ENCODE results near the gene INAFM2.

The INAFM2 gene

DNA sequence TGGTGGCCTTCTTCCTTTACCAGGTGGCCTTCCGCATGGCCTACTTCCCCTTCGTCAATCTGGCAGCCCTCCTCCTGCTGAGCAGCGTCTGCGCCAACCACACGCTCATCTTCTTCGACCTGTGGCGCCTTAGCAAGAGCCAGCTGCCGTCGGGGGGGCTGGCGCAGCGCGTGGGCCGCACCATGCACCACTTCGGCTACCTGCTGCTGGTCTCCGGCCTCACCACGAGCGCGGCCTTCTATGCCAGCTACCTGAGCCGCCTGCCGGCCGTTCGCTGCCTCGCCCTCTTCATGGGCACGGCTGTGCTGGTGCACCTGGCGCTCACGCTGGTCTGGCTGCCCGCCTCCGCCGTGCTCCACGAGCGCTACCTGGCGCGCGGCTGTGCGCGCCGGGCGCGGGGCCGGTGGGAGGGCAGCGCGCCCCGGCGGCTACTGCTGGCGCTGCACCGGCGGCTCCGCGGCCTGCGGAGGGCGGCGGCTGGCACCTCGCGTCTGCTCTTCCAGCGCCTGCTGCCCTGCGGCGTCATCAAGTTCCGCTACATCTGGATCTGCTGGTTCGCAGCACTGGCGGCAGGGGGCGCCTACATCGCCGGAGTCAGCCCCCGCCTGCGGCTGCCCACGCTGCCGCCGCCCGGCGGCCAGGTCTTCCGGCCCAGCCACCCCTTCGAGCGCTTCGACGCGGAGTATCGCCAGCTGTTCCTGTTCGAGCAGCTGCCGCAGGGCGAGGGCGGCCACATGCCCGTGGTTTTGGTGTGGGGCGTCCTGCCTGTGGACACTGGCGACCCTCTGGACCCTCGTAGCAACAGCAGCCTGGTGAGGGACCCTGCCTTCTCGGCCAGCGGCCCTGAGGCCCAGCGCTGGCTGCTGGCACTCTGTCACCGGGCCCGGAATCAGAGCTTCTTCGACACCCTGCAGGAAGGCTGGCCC is 44.5 kb downstream of the INAFM2 start:
- H3K9ac ChIP-seq (ENCODE audit: low read depth, low read length): peak overlapping the region; percentile 17; the same call in 1 of the 2 replicates
- peaks cover 9% of the 10 kb centered on the region for H3K4me1 ChIP-seq (ENCODE audit: insufficient read depth, low read length)
- no peaks in the 10 kb centered on the region; the same call in 1 of the 2 replicates for H3K9me3 ChIP-seq (ENCODE audit: control insufficient read depth, insufficient read depth, low read length)
- no peaks in the 10 kb centered on the region for H3K36me3 ChIP-seq (ENCODE audit: insufficient read depth, low read length)

DNA sequence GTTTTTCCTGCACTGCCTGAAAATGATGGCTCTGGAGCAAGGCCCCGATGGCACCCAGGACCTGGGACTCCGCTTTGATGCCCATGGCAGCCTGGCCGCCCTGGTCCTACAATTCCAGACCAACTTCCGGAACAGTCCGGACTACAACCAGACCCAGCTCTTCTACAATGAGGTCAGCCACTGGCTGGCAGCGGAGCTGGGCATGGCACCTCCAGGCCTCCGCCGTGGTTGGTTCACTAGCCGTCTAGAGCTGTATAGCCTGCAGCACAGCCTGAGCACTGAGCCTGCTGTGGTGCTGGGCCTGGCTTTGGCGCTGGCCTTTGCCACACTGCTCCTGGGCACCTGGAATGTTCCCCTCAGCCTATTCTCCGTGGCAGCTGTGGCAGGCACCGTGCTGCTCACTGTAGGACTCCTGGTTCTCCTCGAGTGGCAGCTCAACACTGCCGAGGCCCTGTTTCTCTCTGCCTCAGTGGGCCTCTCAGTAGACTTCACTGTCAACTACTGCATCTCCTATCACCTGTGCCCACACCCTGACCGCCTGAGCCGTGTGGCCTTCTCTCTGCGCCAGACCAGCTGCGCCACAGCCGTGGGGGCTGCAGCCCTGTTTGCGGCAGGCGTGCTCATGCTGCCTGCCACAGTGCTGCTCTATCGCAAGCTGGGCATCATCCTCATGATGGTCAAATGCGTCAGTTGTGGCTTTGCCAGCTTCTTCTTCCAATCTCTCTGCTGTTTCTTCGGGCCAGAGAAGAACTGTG is 45.4 kb downstream of the INAFM2 start:
- Histone ChIP-seq H3K9ac (ENCODE audit: low read depth, low read length) (no peak overlapping the region), H3K4me1 (ENCODE audit: insufficient read depth, low read length) (peaks cover 9% of the 10 kb centered on the region), H3K9me3 (ENCODE audit: control insufficient read depth, insufficient read depth, low read length) (no peaks in the 10 kb centered on the region; the same call in 1 of the 2 replicates)

DNA sequence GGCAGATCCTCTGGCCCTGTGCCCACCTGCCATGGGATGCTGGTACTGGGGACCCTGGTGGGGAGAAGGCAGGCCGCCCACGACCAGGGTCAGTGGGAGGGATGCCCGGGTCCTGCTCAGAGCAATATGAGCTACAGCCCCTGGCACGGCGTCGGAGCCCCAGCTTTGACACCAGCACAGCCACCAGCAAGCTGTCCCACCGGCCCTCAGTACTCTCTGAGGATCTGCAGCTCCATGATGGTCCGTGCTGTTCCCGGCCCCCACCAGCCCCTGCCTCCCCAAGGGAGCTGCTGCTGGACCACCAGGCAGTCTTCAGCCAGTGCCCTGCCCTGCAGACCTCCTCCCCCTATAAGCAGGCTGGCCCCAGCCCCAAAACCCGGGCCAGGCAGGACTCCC is 46.0 kb downstream of the INAFM2 start:
- peaks cover 9% of the 10 kb centered on the region for H3K4me1 ChIP-seq (ENCODE audit: insufficient read depth, low read length)
- no peaks in the 10 kb centered on the region for H3K36me3 ChIP-seq (ENCODE audit: insufficient read depth, low read length)
- H3K9ac ChIP-seq (ENCODE audit: low read depth, low read length): no peak overlapping the region
- no peaks in the 10 kb centered on the region; the same call in 1 of the 2 replicates for H3K9me3 ChIP-seq (ENCODE audit: control insufficient read depth, insufficient read depth, low read length)

More for the DNA sequence above, 45.4 kb downstream of the INAFM2 start:
- no peaks in the 10 kb centered on the region for H3K36me3 ChIP-seq (ENCODE audit: insufficient read depth, low read length)

GRCh38 chr15:40369971-40370370 is 46.5 kb downstream of the INAFM2 start:
- no peaks in the 10 kb centered on the region for H3K36me3 ChIP-seq (ENCODE audit: insufficient read depth, low read length)
- no peak overlapping the region for H3K9ac ChIP-seq (ENCODE audit: low read depth, low read length)
- no peaks in the 10 kb centered on the region; the same call in 1 of the 2 replicates for H3K9me3 ChIP-seq (ENCODE audit: control insufficient read depth, insufficient read depth, low read length)
- H3K4me1 ChIP-seq (ENCODE audit: insufficient read depth, low read length): peaks cover 9% of the 10 kb centered on the region

DNA sequence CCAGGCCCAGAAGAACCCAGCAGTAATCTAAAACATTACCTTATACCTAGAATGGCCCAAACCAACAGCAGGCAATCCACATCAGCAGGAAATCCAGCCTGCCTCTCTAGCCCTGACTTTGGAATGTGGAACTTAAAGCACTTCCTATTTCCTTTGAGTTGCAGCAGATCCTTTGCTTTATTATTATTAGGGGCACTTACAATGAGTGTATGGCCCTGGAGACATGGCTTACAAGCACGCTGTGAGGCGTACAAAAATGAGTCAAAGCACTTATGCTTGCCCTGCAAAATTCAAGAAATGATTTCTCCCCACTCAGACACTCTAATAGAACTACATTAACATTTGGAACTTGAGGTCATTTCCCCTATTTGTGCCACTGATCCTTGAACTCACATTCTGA is 49.5 kb downstream of the INAFM2 start:
- Histone ChIP-seq H3K9me3 (ENCODE audit: control insufficient read depth, insufficient read depth, low read length) (no peaks in the 10 kb centered on the region; the same call in 1 of the 2 replicates), H3K9ac (ENCODE audit: low read depth, low read length) (no peak overlapping the region), H3K4me1 (ENCODE audit: insufficient read depth, low read length) (peaks cover 9% of the 10 kb centered on the region), H3K36me3 (ENCODE audit: insufficient read depth, low read length) (no peaks in the 10 kb centered on the region)

Data from ES-I3 (cell line).